ENCODE data around the gene CCNY.
A peak's percentile ranks its signal among the peaks of the same experiment; 100 is the strongest.
"Not testable (repeated sequence)": the region's sequence is repeated elsewhere in the genome, so short reads cannot be mapped to it uniquely, and the experiment has no call there.

The CCNY gene

GRCh38 chr10:35535136-35535535 is 198.8 kb downstream of the CCNY start:
- no peak for DNase-seq

GRCh38 chr10:35536789-35537188 is 200.5 kb downstream of the CCNY start:
- no peak for DNase-seq

GRCh38 chr10:35537925-35538324 is 201.6 kb downstream of the CCNY start:
- DNase-seq = not testable (repeated sequence)

GRCh38 chr10:35540296-35541164 is 204.2 kb downstream of the CCNY start:
- no peak for DNase-seq

- DNase-seq = no peak
Observed at GRCh38 chr10:35541720-35542119, 205.4 kb downstream of the CCNY start.

GRCh38 chr10:35542303-35542702 is 206.0 kb downstream of the CCNY start:
- no peak for DNase-seq

- DNase-seq = no peak
Observed at GRCh38 chr10:35545079-35545657, 208.9 kb downstream of the CCNY start.

- no peak for DNase-seq
Observed at GRCh38 chr10:35545878-35546590, 209.7 kb downstream of the CCNY start.

GRCh38 chr10:35546824-35547225 is 210.5 kb downstream of the CCNY start:
- DNase-seq = no peak

- DNase-seq = peak; percentile 23
Observed at GRCh38 chr10:35552650-35553342, 216.5 kb downstream of the CCNY start.

- DNase-seq = no peak
Observed at GRCh38 chr10:35554036-35554435, 217.7 kb downstream of the CCNY start.

- DNase-seq = no peak
Observed at GRCh38 chr10:35554461-35555056, 218.2 kb downstream of the CCNY start.

GRCh38 chr10:35555962-35556930 is 219.9 kb downstream of the CCNY start:
- DNase-seq = no peak

GRCh38 chr10:35558276-35558675 is 222.0 kb downstream of the CCNY start:
- DNase-seq = no peak

GRCh38 chr10:35559416-35559815 is 223.1 kb downstream of the CCNY start:
- no peak for DNase-seq

GRCh38 chr10:35561715-35562114 is 225.4 kb downstream of the CCNY start:
- peak; percentile 16 for DNase-seq

- DNase-seq = no peak
Observed at GRCh38 chr10:35562427-35562826, 226.1 kb downstream of the CCNY start.

- DNase-seq = peak; percentile 56
Observed at GRCh38 chr10:35563261-35563891, 227.1 kb downstream of the CCNY start.

- peak; percentile 59 for DNase-seq
Observed at GRCh38 chr10:35564341-35564968, 228.1 kb downstream of the CCNY start.

GRCh38 chr10:35565602-35566081 is 229.3 kb downstream of the CCNY start:
- no peak for DNase-seq

Measured in inflammatory macrophage treated with lipopolysaccharide for 4 hours (primary cell).